ENCODE measurements around the gene ATP7B. TPM values are rescaled to one million over a fixed set of nuclear protein-coding genes. Genes with fewer than 3 reads are reported as not detected.

ATP7B gene
- total RNA-seq, 6 experiments from 2014 or later: 0.81 to 4.8 (median 1.1) TPM

- no peaks in the 10 kb centered on the region for H3K4me1 Mint-ChIP-seq (ENCODE audit: low read depth)
- no peak for DNase-seq
- no peak overlapping the region for H3K27ac Mint-ChIP-seq
- no peaks in the 10 kb centered on the region for H3K9me3 Mint-ChIP-seq
- H3K36me3 Mint-ChIP-seq (ENCODE audit: low read depth): no peaks in the 10 kb centered on the region
- TF ChIP-seq CTCF (IDR thresholded peaks at IDR 0.05): no peak
- H3K27me3 Mint-ChIP-seq (ENCODE audit: insufficient read depth): peaks cover 17% of the 10 kb centered on the region
- no peak overlapping the region for H3K4me3 Mint-ChIP-seq
Measured at GRCh38 chr13:51921790-51922740, 89.2 kb downstream of the ATP7B start.

- Mint-ChIP-seq H3K27me3 (ENCODE audit: insufficient read depth) (peaks cover 23% of the 10 kb centered on the region), H3K4me3 (no peak overlapping the region), H3K36me3 (ENCODE audit: low read depth) (no peaks in the 10 kb centered on the region), H3K27ac (no peak overlapping the region), H3K9me3 (no peaks in the 10 kb centered on the region), H3K4me1 (ENCODE audit: low read depth) (no peaks in the 10 kb centered on the region)
- no peak for TF ChIP-seq CTCF (IDR thresholded peaks at IDR 0.05)
- no peak for DNase-seq
Measured at GRCh38 chr13:51920786-51921185, 90.5 kb downstream of the ATP7B start.

GRCh38 chr13:51920267-51920666 lies 91.0 kb downstream of the ATP7B start:
- DNase-seq: no peak
- H3K27me3 Mint-ChIP-seq (ENCODE audit: insufficient read depth): peaks cover 21% of the 10 kb centered on the region
- no peak for TF ChIP-seq CTCF (IDR thresholded peaks at IDR 0.05)
- no peak overlapping the region for H3K4me3 Mint-ChIP-seq
- H3K4me1 Mint-ChIP-seq (ENCODE audit: low read depth): no peaks in the 10 kb centered on the region
- H3K9me3 Mint-ChIP-seq: no peaks in the 10 kb centered on the region
- no peak overlapping the region for H3K27ac Mint-ChIP-seq
- no peaks in the 10 kb centered on the region for H3K36me3 Mint-ChIP-seq (ENCODE audit: low read depth)

- peaks cover 18% of the 10 kb centered on the region for H3K27me3 Mint-ChIP-seq (ENCODE audit: insufficient read depth)
- H3K27ac Mint-ChIP-seq: no peak overlapping the region
- H3K4me1 Mint-ChIP-seq (ENCODE audit: low read depth): no peaks in the 10 kb centered on the region
- H3K9me3 Mint-ChIP-seq: no peaks in the 10 kb centered on the region
- H3K4me3 Mint-ChIP-seq: no peak overlapping the region
- TF ChIP-seq CTCF (IDR thresholded peaks at IDR 0.05): no peak
- no peak for DNase-seq
- no peaks in the 10 kb centered on the region for H3K36me3 Mint-ChIP-seq (ENCODE audit: low read depth)
Measured at GRCh38 chr13:51919531-51919930, 91.7 kb downstream of the ATP7B start.

- H3K36me3 Mint-ChIP-seq (ENCODE audit: low read depth): no peaks in the 10 kb centered on the region
- no peak for DNase-seq
- no peak overlapping the region for H3K4me3 Mint-ChIP-seq
- peaks cover 19% of the 10 kb centered on the region for H3K27me3 Mint-ChIP-seq (ENCODE audit: insufficient read depth)
- no peaks in the 10 kb centered on the region for H3K9me3 Mint-ChIP-seq
- no peak overlapping the region for H3K27ac Mint-ChIP-seq
- no peaks in the 10 kb centered on the region for H3K4me1 Mint-ChIP-seq (ENCODE audit: low read depth)
- no peak for TF ChIP-seq CTCF (IDR thresholded peaks at IDR 0.05)
Measured at GRCh38 chr13:51916962-51917361, 94.3 kb downstream of the ATP7B start.

Data from HFFc6 (cell line).